Stimulated activated CD8-positive, alpha-beta memory T cell treated with anti-CD3 and anti-CD28 coated beads, Interleukin-12 subunit alpha, Interleukin-12 subunit beta, amount 100 ng/mL, for 1 hour (primary cell): Measurements from ENCODE around the gene ATXN1.
"Not testable (repeated sequence)": the region's sequence is repeated elsewhere in the genome, so short reads cannot be mapped to it uniquely, and the experiment has no call there.

Experiments used
- DNase-seq: peaks from one replicate; pipeline ENCODE4 v3.0.0-alpha.2; 2020; ENCODE audit warnings: low read depth

The ATXN1 gene

GRCh38 chr6:16570221-16570553 is 191.1 kb downstream of the ATXN1 start:
- DNase-seq = no peak

- DNase-seq = no peak
Measured at GRCh38 chr6:16568128-16568527, 193.1 kb downstream of the ATXN1 start.

- DNase-seq = no peak
Measured at GRCh38 chr6:16567071-16567470, 194.2 kb downstream of the ATXN1 start.

- no peak for DNase-seq
Measured at GRCh38 chr6:16564436-16564835, 196.8 kb downstream of the ATXN1 start.

- DNase-seq = no peak
Measured at GRCh38 chr6:16563628-16564240, 197.5 kb downstream of the ATXN1 start.

DNA sequence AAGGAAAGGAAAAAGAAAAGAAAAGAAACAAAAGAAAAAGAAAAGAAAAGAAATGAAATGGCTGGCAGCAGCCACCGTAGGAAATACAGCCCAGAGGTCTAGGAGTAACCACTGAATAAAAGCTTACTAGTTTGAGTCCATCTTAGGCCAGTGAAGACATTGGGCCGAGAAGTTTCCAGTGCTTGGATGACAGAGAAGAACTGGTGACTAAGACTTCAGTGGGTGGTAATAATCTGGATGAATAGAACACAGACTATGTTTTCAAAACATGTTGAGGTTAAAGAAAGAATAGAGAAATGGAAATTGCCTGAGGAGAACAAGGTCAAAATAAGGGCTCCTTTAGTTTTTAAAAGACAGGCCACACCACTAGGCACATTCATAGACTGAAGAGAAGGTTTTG is 198.8 kb downstream of the ATXN1 start:
- no peak for DNase-seq

- DNase-seq = no peak
Measured at GRCh38 chr6:16559071-16559470, 202.2 kb downstream of the ATXN1 start.

DNA sequence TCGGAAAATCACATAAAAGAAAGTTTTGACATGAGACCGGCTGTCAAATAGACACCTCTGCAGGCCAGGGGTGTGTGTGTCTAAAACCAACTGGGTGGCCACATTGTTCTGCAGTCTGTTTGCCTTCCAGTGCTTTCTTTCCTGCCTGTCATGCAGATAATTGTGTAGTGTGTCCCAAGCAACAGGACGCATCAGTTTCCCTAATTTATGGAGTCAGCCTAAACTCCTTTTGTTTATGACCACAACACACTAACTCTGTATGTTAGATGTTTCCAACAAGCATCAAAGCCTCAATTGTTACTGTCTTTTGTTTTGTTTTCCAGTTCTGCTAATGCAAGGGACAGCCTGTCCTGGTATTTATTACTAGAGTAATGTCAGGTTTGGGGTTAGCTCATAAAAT is 205.7 kb downstream of the ATXN1 start:
- no peak for DNase-seq

- no peak for DNase-seq
Measured at GRCh38 chr6:16553531-16553930, 207.7 kb downstream of the ATXN1 start.

GRCh38 chr6:16551466-16551865 is 209.8 kb downstream of the ATXN1 start:
- DNase-seq = no peak

- no peak for DNase-seq
Measured at GRCh38 chr6:16548121-16548520, 213.1 kb downstream of the ATXN1 start.

DNA sequence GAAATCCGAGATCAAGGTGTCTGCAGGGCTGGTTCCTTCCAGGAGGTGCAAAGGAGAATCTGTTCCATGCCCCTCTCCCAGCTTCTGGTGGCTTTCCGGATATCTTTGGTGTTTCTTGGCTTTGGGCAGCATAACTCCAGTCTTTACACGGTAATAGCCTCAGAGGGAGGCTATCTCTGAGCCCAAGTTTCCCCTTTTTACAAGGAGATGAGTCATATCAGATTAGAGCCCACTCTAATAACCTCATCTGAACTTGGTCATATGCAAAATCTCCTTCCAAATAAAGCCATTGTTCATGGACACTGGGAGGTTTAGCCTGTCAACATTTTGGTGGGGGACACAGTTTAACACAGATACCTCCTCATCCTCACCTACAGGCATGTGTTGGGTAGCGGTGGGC is 213.7 kb downstream of the ATXN1 start:
- DNase-seq = no peak

DNA sequence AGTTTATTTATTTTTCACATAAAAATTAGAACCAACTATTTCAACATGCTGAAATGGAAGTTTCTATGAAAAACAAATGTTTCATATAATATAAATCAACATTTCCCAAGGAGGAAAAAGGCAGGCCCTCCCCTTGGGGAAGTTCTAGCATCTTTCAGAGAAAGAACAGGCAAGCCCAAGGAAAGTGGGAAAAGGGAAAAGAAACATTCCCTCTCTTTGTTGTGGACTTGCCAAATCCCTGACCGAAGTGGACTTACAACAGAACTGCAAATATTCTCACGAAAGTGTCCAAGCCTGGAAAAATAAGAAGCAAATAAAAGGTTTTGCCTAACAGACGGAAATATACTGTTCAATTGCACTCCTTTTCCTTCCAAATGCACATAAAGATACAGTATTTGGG is 214.4 kb downstream of the ATXN1 start:
- DNase-seq = no peak

GRCh38 chr6:16545382-16545781 is 215.9 kb downstream of the ATXN1 start:
- no peak for DNase-seq

DNA sequence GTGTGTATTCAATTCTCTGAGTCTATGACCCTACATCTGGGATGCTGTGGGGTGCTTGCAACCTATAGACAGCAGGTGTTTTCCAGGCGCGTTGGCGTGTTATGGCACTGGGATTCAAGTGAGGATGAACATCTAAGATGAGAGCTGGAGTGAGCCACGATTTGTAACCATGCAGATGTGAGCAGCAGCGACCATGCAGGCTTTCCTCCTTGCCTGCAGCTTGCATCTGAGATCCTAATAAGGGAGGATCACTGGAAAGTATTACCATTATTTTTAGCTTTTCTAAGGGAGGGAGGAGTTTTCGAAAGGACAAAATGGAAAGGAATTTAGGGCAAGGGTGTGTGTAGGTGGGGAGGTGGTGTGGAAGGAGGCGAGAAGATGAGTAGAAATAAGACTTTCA is 216.7 kb downstream of the ATXN1 start:
- DNase-seq = no peak

GRCh38 chr6:16544006-16544405 is 217.3 kb downstream of the ATXN1 start:
- DNase-seq = no peak

- no peak for DNase-seq
Measured at GRCh38 chr6:16543521-16543920, 217.7 kb downstream of the ATXN1 start.

- DNase-seq = no peak
Measured at GRCh38 chr6:16542070-16542469, 219.2 kb downstream of the ATXN1 start.

- no peak for DNase-seq
Measured at GRCh38 chr6:16540804-16541752, 220.2 kb downstream of the ATXN1 start.

- not testable (repeated sequence) for DNase-seq
Measured at GRCh38 chr6:16540383-16540782, 220.9 kb downstream of the ATXN1 start.

GRCh38 chr6:16539086-16539931 is 222.0 kb downstream of the ATXN1 start:
- DNase-seq = no peak

DNA sequence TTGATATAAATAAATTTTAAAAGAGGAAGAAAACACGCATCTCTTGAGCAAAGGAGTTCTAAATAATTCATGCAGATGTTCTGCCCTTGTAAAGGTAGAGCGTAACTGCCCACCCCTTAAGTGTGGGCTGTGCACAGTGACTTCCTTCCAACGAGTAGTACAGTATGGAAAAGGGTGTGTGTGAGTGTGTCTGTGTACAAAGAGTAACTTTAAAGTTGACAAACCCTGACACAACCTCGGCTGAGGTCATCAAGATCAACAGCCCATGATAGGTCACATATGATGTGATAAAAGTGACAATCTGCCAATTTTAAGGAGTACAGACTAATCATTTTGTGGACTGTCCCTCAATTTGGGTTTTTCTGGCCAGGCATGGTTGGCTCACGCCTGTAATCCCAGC is 225.7 kb downstream of the ATXN1 start:
- DNase-seq = no peak

DNA sequence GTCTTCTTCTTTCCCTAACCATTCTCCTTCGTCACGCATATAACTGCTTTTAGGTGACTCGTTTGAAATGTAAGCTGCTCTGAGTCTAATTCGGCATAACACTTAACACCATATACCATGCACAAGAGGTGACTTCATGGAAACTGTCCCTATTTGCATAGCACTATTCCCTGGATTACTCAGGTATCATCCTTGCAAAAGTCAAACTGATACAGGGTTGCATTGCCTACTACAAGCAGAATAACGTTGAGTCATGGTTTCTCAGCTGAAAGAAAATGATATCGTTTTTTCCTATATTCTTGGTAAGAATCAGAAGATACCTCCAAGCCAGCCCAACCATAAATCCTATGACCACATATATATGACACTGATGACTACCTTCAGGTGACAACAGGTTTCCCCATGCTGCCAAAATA is 227.5 kb downstream of the ATXN1 start:
- DNase-seq = no peak
